Ectodermal cell (in vitro differentiated cells): ENCODE measurements around the gene FARP1.
A peak's percentile ranks its signal among the peaks of the same experiment; 100 is the strongest.

ENCODE experiments used
- H3K27ac ChIP-seq: 2 replicates; pipeline ENCODE4 v1.7.0; 2013; ENCODE audit warnings: mild to moderate bottlenecking, low read depth, low read length; ENCODE audit not compliant: insufficient read depth, poor library complexity, severe bottlenecking
- H3K27me3 ChIP-seq: 2 replicates; pipeline ENCODE4 v1.7.0; 2013; ENCODE audit warnings: mild to moderate bottlenecking, low read length; ENCODE audit not compliant: insufficient read depth, control insufficient read depth, poor library complexity, severe bottlenecking
- H3K36me3 ChIP-seq: one replicate; pipeline ENCODE4 v1.7.0; 2013; ENCODE audit warnings: low read length; ENCODE audit not compliant: control insufficient read depth, insufficient read depth
- H3K4me1 ChIP-seq: one replicate; pipeline ENCODE4 v1.7.0; 2013; ENCODE audit warnings: low read length; ENCODE audit not compliant: control insufficient read depth, insufficient read depth
- H3K4me3 ChIP-seq: 2 replicates; pipeline ENCODE4 v1.7.0; 2013; ENCODE audit warnings: low read depth, low read length, control low read depth; ENCODE audit not compliant: insufficient read depth
- H3K9me3 ChIP-seq: 2 replicates; pipeline ENCODE4 v1.7.0; 2013; ENCODE audit warnings: mild to moderate bottlenecking, low read length, moderate library complexity; ENCODE audit not compliant: control insufficient read depth
- WGBS, 2 experiments: methylation state at CpG; one replicate each; pipeline ENCODE4 v1.1.7; 2013; ENCODE audit warnings: missing lambda C conversion rate in 2 of 2; 5-methylcytosine and 5-hydroxymethylcytosine counted together

Gene FARP1

GRCh38 chr13:98396071-98396710 lies 253.3 kb downstream of the FARP1 start:
- Histone ChIP-seq H3K4me3 (no peak overlapping the region), H3K27me3 (no peaks in the 10 kb centered on the region), H3K9me3 (no peaks in the 10 kb centered on the region), H3K27ac (no peak overlapping the region), H3K4me1 (no peaks in the 10 kb centered on the region), H3K36me3 (peaks cover 9% of the 10 kb centered on the region)
- WGBS, 2 experiments, result 95 to 96% methylated on average over 16 of the region's 16 CpGs

- Histone ChIP-seq H3K4me1 (no peaks in the 10 kb centered on the region), H3K36me3 (peaks cover 9% of the 10 kb centered on the region)
- WGBS, 2 experiments, result 97% methylated on average over 1 of the region's 1 CpG
These were observed 254.3 kb downstream of the FARP1 start for GRCh38 chr13:98397221-98397620.

GRCh38 chr13:98397861-98398260 lies 255.0 kb downstream of the FARP1 start:
- H3K4me1 ChIP-seq, result no peaks in the 10 kb centered on the region
- no peak overlapping the region for H3K4me3 ChIP-seq
- no peaks in the 10 kb centered on the region for H3K27me3 ChIP-seq
- peaks cover 9% of the 10 kb centered on the region for H3K36me3 ChIP-seq
- no peaks in the 10 kb centered on the region for H3K9me3 ChIP-seq
- H3K27ac ChIP-seq, result no peak overlapping the region
- WGBS, 2 experiments, result 90 to 97% methylated on average over 7 of the region's 7 CpGs

More at GRCh38 chr13:98397221-98397620, 254.3 kb downstream of the FARP1 start:
- H3K27ac ChIP-seq, result no peak overlapping the region
- no peaks in the 10 kb centered on the region for H3K9me3 ChIP-seq
- H3K27me3 ChIP-seq, result no peaks in the 10 kb centered on the region
- no peak overlapping the region for H3K4me3 ChIP-seq

GRCh38 chr13:98398581-98398980 lies 255.7 kb downstream of the FARP1 start:
- no peaks in the 10 kb centered on the region for H3K27me3 ChIP-seq
- WGBS, 2 experiments, result 77 to 78% methylated on average over 5 of the region's 5 CpGs

GRCh38 chr13:98399756-98400155 lies 256.9 kb downstream of the FARP1 start:
- no peaks in the 10 kb centered on the region for H3K9me3 ChIP-seq
- peaks cover 3% of the 10 kb centered on the region for H3K36me3 ChIP-seq
- H3K27ac ChIP-seq, result no peak overlapping the region
- H3K27me3 ChIP-seq, result no peaks in the 10 kb centered on the region
- WGBS, 2 experiments, result 73 to 77% methylated on average over 4 of the region's 4 CpGs
- no peaks in the 10 kb centered on the region for H3K4me1 ChIP-seq
- H3K4me3 ChIP-seq, result no peak overlapping the region

More at GRCh38 chr13:98398581-98398980, 255.7 kb downstream of the FARP1 start:
- no peak overlapping the region for H3K27ac ChIP-seq
- peaks cover 9% of the 10 kb centered on the region for H3K36me3 ChIP-seq
- no peaks in the 10 kb centered on the region for H3K9me3 ChIP-seq
- no peaks in the 10 kb centered on the region for H3K4me1 ChIP-seq
- no peak overlapping the region for H3K4me3 ChIP-seq

- Histone ChIP-seq H3K9me3 (no peaks in the 10 kb centered on the region), H3K4me3 (no peak overlapping the region), H3K4me1 (no peaks in the 10 kb centered on the region), H3K27ac (no peak overlapping the region), H3K36me3 (no peaks in the 10 kb centered on the region), H3K27me3 (no peaks in the 10 kb centered on the region)
- WGBS, 2 experiments, result 85 to 91% methylated on average over 12 to 13 of the region's 13 CpGs
These were observed 259.0 kb downstream of the FARP1 start for GRCh38 chr13:98401934-98402333.

- Histone ChIP-seq H3K9me3 (no peaks in the 10 kb centered on the region), H3K36me3 (no peaks in the 10 kb centered on the region), H3K4me1 (no peaks in the 10 kb centered on the region), H3K27ac (no peak overlapping the region), H3K27me3 (no peaks in the 10 kb centered on the region), H3K4me3 (no peak overlapping the region)
- 99 to 100% methylated on average over 2 of the region's 2 CpGs for WGBS, 2 experiments
These were observed 260.2 kb downstream of the FARP1 start for GRCh38 chr13:98403076-98403475.

GRCh38 chr13:98405107-98405571 lies 262.2 kb downstream of the FARP1 start:
- Histone ChIP-seq H3K9me3 (no peaks in the 10 kb centered on the region), H3K27ac (peak overlapping the region; percentile 38), H3K4me1 (no peaks in the 10 kb centered on the region), H3K27me3 (no peaks in the 10 kb centered on the region), H3K36me3 (no peaks in the 10 kb centered on the region), H3K4me3 (no peak overlapping the region)
- WGBS, 2 experiments, result 23 to 33% methylated on average over 7 of the region's 7 CpGs

GRCh38 chr13:98405690-98406344 lies 262.9 kb downstream of the FARP1 start:
- WGBS, 2 experiments, result 94 to 95% methylated on average over 8 of the region's 8 CpGs

GRCh38 chr13:98406427-98406826 lies 263.5 kb downstream of the FARP1 start:
- 91 to 93% methylated on average over 9 of the region's 9 CpGs for WGBS, 2 experiments
- Histone ChIP-seq H3K4me1 (no peaks in the 10 kb centered on the region), H3K27ac (no peak overlapping the region), H3K4me3 (no peak overlapping the region), H3K36me3 (no peaks in the 10 kb centered on the region), H3K27me3 (no peaks in the 10 kb centered on the region), H3K9me3 (no peaks in the 10 kb centered on the region)

More at GRCh38 chr13:98405690-98406344, 262.9 kb downstream of the FARP1 start:
- no peaks in the 10 kb centered on the region for H3K27me3 ChIP-seq
- H3K36me3 ChIP-seq, result no peaks in the 10 kb centered on the region
- no peak overlapping the region for H3K4me3 ChIP-seq
- no peaks in the 10 kb centered on the region for H3K4me1 ChIP-seq
- H3K27ac ChIP-seq, result no peak overlapping the region
- H3K9me3 ChIP-seq, result no peaks in the 10 kb centered on the region
